Liver (tissue), 3 donors: ENCODE measurements around the gene MVB12B.

Experiments
- FOXA1 ChIP-seq: IDR thresholded peaks from 2 replicates; pipeline ENCODE4 v1.6.1; 2016; ENCODE audit warnings: antibody characterized with exemption
- SP1 ChIP-seq: IDR thresholded peaks from 2 replicates; pipeline ENCODE4 v1.6.1; 2018; ENCODE audit warnings: antibody characterized with exemption, mild to moderate bottlenecking
- YY1 ChIP-seq: IDR thresholded peaks from 2 replicates; pipeline ENCODE4 v1.6.1; 2016; ENCODE audit warnings: antibody characterized with exemption, mild to moderate bottlenecking
- TF ChIP-seq, protein P1 (sequence below): fragments of 150-350 bp; IDR thresholded peaks from 2 replicates; pipeline ENCODE4 v1.5.1; 2017; ENCODE audit warnings: improper control_type of control experiment, low read depth, low read length; ENCODE audit not compliant: missing input control
- donor health status: healthy.
- donor health status: healthy.

DNA sequence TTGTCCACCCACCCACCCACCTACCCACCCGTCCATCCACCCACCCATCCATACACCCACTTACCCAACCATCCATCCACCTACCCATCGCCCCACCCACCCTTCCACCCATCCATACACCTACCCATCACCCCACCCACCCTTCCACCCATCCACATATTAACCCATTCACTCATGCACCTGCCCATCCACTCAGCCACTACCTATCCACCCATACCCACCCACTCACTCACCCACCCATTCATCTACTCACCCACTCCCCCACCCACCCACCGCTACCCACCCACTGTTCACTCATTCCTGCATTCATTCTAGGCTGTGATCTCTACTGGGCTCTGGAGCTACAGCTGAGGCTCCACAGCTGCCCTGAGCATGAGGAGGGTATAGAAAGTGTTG lies 169.6 kb downstream of the MVB12B start:
- TF ChIP-seq, protein P1, sequence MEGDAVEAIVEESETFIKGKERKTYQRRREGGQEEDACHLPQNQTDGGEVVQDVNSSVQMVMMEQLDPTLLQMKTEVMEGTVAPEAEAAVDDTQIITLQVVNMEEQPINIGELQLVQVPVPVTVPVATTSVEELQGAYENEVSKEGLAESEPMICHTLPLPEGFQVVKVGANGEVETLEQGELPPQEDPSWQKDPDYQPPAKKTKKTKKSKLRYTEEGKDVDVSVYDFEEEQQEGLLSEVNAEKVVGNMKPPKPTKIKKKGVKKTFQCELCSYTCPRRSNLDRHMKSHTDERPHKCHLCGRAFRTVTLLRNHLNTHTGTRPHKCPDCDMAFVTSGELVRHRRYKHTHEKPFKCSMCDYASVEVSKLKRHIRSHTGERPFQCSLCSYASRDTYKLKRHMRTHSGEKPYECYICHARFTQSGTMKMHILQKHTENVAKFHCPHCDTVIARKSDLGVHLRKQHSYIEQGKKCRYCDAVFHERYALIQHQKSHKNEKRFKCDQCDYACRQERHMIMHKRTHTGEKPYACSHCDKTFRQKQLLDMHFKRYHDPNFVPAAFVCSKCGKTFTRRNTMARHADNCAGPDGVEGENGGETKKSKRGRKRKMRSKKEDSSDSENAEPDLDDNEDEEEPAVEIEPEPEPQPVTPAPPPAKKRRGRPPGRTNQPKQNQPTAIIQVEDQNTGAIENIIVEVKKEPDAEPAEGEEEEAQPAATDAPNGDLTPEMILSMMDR: no peak
- TF ChIP-seq YY1: no peak
- TF ChIP-seq SP1: no peak
- no peak for TF ChIP-seq FOXA1
